HepG2 (cell line): ENCODE results near the gene PRIMPOL. TPM values are rescaled to one million over a fixed set of nuclear protein-coding genes. Genes with fewer than 3 reads are reported as not detected.
"Not testable (repeated sequence)": the region's sequence is repeated elsewhere in the genome, so short reads cannot be mapped to it uniquely, and the experiment has no call there.

ENCODE experiments used
- ARID3A ChIP-seq: IDR thresholded peaks from 2 replicates; pipeline ENCODE4 v1.6.1; 2012; ENCODE audit warnings: low read depth, low read length, improper control_type of control experiment
- ATF7-NPFF ChIP-seq: sonication (generic); formaldehyde crosslinking; IDR thresholded peaks from 2 replicates; pipeline ENCODE4 v1.8.1; 2023; ENCODE audit warnings: mild to moderate bottlenecking, low read depth, missing genetic modification reagents, moderate library complexity
- CREB1 ChIP-seq, 2 experiments: fragments of 450-650 bp in 1 of 2; IDR thresholded peaks; 2 replicates each; pipeline ENCODE4 v1.6.1; 2016 to 2017; ENCODE audit warnings: control low read depth in 1 of 2, mild to moderate bottlenecking in 1 of 2, missing compliant biosample characterization in 1 of 2, missing genetic modification characterization in 1 of 2
- FOXO1 ChIP-seq: sonication (generic); formaldehyde crosslinking; IDR thresholded peaks from 2 replicates; pipeline ENCODE4 v1.4.0; 2020; ENCODE audit warnings: missing genetic modification reagents
- MEIS1 ChIP-seq: sonication (generic); formaldehyde crosslinking; IDR thresholded peaks from 2 replicates; pipeline ENCODE4 v1.9.0; 2021; ENCODE audit warnings: mild to moderate bottlenecking, missing genetic modification reagents, moderate library complexity, borderline replicate concordance
- MIXL1 ChIP-seq: IDR thresholded peaks from 2 replicates; pipeline ENCODE4 v1.6.1; 2016
- PITX1 ChIP-seq: sonication (generic); formaldehyde crosslinking; IDR thresholded peaks from 2 replicates; pipeline ENCODE4 v1.5.1; 2020; ENCODE audit warnings: mild to moderate bottlenecking, missing genetic modification reagents
- POLR2A ChIP-seq, 2 experiments: IDR thresholded peaks; 2 replicates each; pipeline ENCODE4 v1.6.1; 2011; ENCODE audit warnings: low read depth in 2 of 2, low read length in 2 of 2, mild to moderate bottlenecking in 1 of 2, moderate library complexity in 1 of 2; ENCODE audit not compliant: insufficient read depth in 1 of 2
- POLR2G ChIP-seq: fragments of 200-400 bp; formaldehyde crosslinking; IDR thresholded peaks from 2 replicates; pipeline ENCODE4 v1.6.1; 2018; ENCODE audit warnings: mild to moderate bottlenecking, low read depth, low read length, moderate library complexity
- SOX6 ChIP-seq, 2 experiments: fragments of 450-650 bp in 1 of 2; sonication (generic) in 1 of 2; formaldehyde crosslinking in 1 of 2; IDR thresholded peaks; 2 replicates each; pipeline versions ENCODE4 v1.4.0 to v1.6.1; 2017 to 2020; ENCODE audit warnings: antibody characterized with exemption in 1 of 2, mild to moderate bottlenecking in 1 of 2, missing genetic modification reagents in 1 of 2
- SPEN ChIP-seq: sonication (generic); formaldehyde crosslinking; IDR thresholded peaks from 2 replicates; pipeline ENCODE4 v1.5.1; 2020; ENCODE audit warnings: low read depth, mild to moderate bottlenecking, missing genetic modification reagents
- THAP11 ChIP-seq: IDR thresholded peaks from 2 replicates; pipeline ENCODE4 v1.6.1; 2016; ENCODE audit warnings: missing biosample characterization, missing genetic modification reagents
- THRA ChIP-seq: sonication (generic); formaldehyde crosslinking; IDR thresholded peaks from 2 replicates; pipeline ENCODE4 v1.4.0; 2020; ENCODE audit warnings: missing genetic modification reagents, borderline replicate concordance
- YEATS2 ChIP-seq: sonication (generic); formaldehyde crosslinking; IDR thresholded peaks from 2 replicates; pipeline ENCODE4 v1.4.0; 2020; ENCODE audit warnings: missing genetic modification reagents, borderline replicate concordance
- ZNF350 ChIP-seq: sonication (generic); formaldehyde crosslinking; IDR thresholded peaks from 2 replicates; pipeline ENCODE4 v1.4.0; 2020; ENCODE audit warnings: mild to moderate bottlenecking, low read depth, missing genetic modification reagents, borderline replicate concordance
- ZSCAN9 ChIP-seq: IDR thresholded peaks from 2 replicates; pipeline ENCODE4 v1.6.1; 2016; ENCODE audit warnings: borderline replicate concordance
- polyA plus RNA-seq, 8 experiments: library from polyadenylated mRNA; depleted of rRNA in 3 of 8; stranded (reverse) in 7 of 8; unstranded in 1 of 8; fragments of >200 nt; fragmentation: Illumina TruSeq in 4 of 8; extraction: Trizol in 4 of 8; gene quantifications; 2 replicates each; pipeline versions ENCODE4 v1.2.1 to v1.2.3, GENCODE V29; 2011 to 2016; ENCODE audit warnings: low read depth in 4 of 8, missing spikeins in 1 of 8, mixed read lengths in 1 of 8; ENCODE audit not compliant: insufficient read depth in 1 of 8
- total RNA-seq, 5 experiments: library from RNA; depleted of rRNA; stranded (reverse); fragments of >200 nt; fragmentation: Illumina TruSeq; extraction: Trizol; gene quantifications; 2 replicates each; pipeline ENCODE4 v1.2.3, GENCODE V29; 2016; ENCODE audit warnings: low read depth in 1 of 5
- TF ChIP-seq, protein P1 (sequence below): sonication (generic); formaldehyde crosslinking; IDR thresholded peaks from 2 replicates; pipeline ENCODE4 v1.4.0; 2020; ENCODE audit warnings: missing genetic modification reagents, borderline replicate concordance
- TF ChIP-seq, protein P2 (sequence below), 2 experiments: sonication (generic) in 1 of 2; formaldehyde crosslinking in 1 of 2; IDR thresholded peaks; 2 replicates each; pipeline versions ENCODE4 v1.5.1 to v1.6.1; 2011 to 2020; ENCODE audit warnings: borderline replicate concordance in 1 of 2, low read depth in 1 of 2, low read length in 1 of 2, mild to moderate bottlenecking in 1 of 2, missing genetic modification reagents in 1 of 2, moderate library complexity in 1 of 2

The PRIMPOL gene
- total and polyA plus RNA-seq, 2 of the 13 experiments (the other 11 are each of a cell fraction or from before 2014, with no cell fraction given) = 7.3 to 11.0 TPM

DNA sequence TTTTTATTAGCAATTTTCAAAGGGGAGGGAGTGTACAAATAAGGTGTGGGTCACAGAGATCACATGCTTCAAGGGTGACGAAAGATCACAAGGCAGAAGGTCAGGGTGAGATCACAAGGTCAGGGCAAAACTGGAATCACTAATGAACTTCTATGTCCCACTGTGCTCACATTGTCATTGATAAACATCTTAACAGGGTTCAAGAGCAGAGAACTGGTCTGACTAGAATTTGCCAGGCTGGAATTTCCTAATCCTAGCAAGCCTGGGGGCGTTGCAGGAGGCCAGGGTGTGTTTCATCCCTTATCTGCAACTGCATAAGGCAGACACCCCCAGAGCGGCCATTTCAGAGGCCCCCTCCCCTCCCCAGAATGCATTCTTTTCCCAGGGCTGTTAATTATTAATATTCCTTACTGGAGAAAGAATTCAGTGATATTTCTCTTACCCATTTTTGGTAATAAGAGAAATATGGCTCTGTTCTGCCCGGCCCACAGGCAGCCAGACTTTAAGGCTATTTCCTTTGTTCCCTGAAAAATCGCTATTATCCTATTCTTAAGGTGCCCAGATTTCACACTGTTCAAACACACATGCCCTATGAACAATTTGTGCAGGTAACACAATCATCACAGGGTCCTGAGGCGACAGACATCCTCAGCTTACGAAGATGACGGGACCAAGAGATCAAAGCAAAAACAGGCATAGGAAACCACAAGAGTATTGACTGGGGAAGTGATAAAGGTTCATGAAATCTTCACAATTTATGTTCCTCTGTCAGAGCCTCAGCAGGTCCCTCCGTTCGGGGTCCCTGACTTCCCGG lies 23.5 kb upstream of the PRIMPOL start (continued):
- TF ChIP-seq THRA (peak; percentile 91), YEATS2 (CRISPR knock-in tag) (peak; percentile 16; the same call in 1 of the 2 replicates), ZNF350 (CRISPR knock-in tag) (peak; percentile 71), POLR2A (IDR thresholded peaks at IDR 0.05; ENCODE audit: insufficient read depth in 1 of 2, low read depth in 2 of 2, low read length in 2 of 2) (peak in 1 of 2 experiments; percentile 34; a peak in 1 of 4 replicates), PITX1 (CRISPR knock-in tag) (peak; percentile 90), MEIS1 (CRISPR knock-in tag) (0 out of 2 replicates have a peak, but pooled peaks have one; percentile 8), CREB1 (IDR thresholded peaks at IDR 0.05) (peak; percentile 56), CREB1 (CRISPR knock-in tag; IDR thresholded peaks at IDR 0.05) (0 out of 2 replicates have a peak, but pooled peaks have one; percentile 4), ZSCAN9 (0 out of 2 replicates have a peak, but pooled peaks have one; percentile 2), FOXO1 (CRISPR knock-in tag) (peak; percentile 45; the same call in 1 of the 2 replicates), THAP11 (peak; percentile 59), SOX6 (CRISPR knock-in tag; IDR thresholded peaks at IDR 0.05) (peak; percentile 91), MIXL1 (CRISPR knock-in tag) (peak; percentile 84; the same call in 1 of the 2 replicates), ATF7-NPFF (CRISPR knock-in tag) (peak; percentile 24; the same call in 1 of the 2 replicates), SPEN (peak; percentile 62; the same call in 1 of the 2 replicates), ARID3A (peak; percentile 7; the same call in 1 of the 2 replicates), POLR2G (peak; percentile 52; the same call in 1 of the 2 replicates)
- TF ChIP-seq, protein P1, sequence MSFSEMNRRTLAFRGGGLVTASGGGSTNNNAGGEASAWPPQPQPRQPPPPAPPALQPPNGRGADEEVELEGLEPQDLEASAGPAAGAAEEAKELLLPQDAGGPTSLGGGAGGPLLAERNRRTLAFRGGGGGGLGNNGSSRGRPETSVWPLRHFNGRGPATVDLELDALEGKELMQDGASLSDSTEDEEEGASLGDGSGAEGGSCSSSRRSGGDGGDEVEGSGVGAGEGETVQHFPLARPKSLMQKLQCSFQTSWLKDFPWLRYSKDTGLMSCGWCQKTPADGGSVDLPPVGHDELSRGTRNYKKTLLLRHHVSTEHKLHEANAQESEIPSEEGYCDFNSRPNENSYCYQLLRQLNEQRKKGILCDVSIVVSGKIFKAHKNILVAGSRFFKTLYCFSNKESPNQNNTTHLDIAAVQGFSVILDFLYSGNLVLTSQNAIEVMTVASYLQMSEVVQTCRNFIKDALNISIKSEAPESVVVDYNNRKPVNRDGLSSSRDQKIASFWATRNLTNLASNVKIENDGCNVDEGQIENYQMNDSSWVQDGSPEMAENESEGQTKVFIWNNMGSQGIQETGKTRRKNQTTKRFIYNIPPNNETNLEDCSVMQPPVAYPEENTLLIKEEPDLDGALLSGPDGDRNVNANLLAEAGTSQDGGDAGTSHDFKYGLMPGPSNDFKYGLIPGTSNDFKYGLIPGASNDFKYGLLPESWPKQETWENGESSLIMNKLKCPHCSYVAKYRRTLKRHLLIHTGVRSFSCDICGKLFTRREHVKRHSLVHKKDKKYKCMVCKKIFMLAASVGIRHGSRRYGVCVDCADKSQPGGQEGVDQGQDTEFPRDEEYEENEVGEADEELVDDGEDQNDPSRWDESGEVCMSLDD (CRISPR knock-in tag) = 0 out of 2 replicates have a peak, but pooled peaks have one; percentile 34
- TF ChIP-seq, protein P2, sequence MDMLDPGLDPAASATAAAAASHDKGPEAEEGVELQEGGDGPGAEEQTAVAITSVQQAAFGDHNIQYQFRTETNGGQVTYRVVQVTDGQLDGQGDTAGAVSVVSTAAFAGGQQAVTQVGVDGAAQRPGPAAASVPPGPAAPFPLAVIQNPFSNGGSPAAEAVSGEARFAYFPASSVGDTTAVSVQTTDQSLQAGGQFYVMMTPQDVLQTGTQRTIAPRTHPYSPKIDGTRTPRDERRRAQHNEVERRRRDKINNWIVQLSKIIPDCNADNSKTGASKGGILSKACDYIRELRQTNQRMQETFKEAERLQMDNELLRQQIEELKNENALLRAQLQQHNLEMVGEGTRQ (IDR thresholded peaks at IDR 0.05; ENCODE audit: low read depth, low read length) = not testable (repeated sequence)
- TF ChIP-seq, protein P2 (CRISPR knock-in tag; IDR thresholded peaks at IDR 0.05; ENCODE audit: borderline replicate concordance) = peak; percentile 67
- TF ChIP-seq SOX6 (IDR thresholded peaks at IDR 0.05) = not testable (repeated sequence)
